ENCODE data around the gene TIMP2.
"Not testable (repeated sequence)": the region's sequence is repeated elsewhere in the genome, so short reads cannot be mapped to it uniquely, and the experiment has no call there.

TIMP2 gene

GRCh38 chr17:78925234-78925633 is at the start of gene TIMP2:
TIMP2 (minus strand) TSS chr17:78925387; CDS start chr17:78925088, 299 bp downstream.
- peak; percentile 91 for DNase-seq

- no peak for DNase-seq
Measured at GRCh38 chr17:78973792-78974520, 48.8 kb upstream of the TIMP2 start.

GRCh38 chr17:78973196-78973595 is 48.0 kb upstream of the TIMP2 start:
- DNase-seq: no peak

GRCh38 chr17:78972507-78973105 is 47.4 kb upstream of the TIMP2 start:
- no peak for DNase-seq

GRCh38 chr17:78971756-78972506 is 46.7 kb upstream of the TIMP2 start:
- no peak for DNase-seq

GRCh38 chr17:78970834-78971755 is 45.9 kb upstream of the TIMP2 start:
- peak; percentile 75 for DNase-seq

GRCh38 chr17:78969865-78970264 is 44.7 kb upstream of the TIMP2 start:
- DNase-seq: peak; percentile 56

- no peak for DNase-seq
Measured at GRCh38 chr17:78967782-78968362, 42.7 kb upstream of the TIMP2 start.

GRCh38 chr17:78966910-78967600 is 41.9 kb upstream of the TIMP2 start:
- DNase-seq: no peak

GRCh38 chr17:78966123-78966813 is 41.1 kb upstream of the TIMP2 start:
- DNase-seq: no peak

- DNase-seq: peak; percentile 65
Measured at GRCh38 chr17:78965491-78965924, 40.3 kb upstream of the TIMP2 start.

GRCh38 chr17:78963378-78963777 is 38.2 kb upstream of the TIMP2 start:
- no peak for DNase-seq

GRCh38 chr17:78962984-78963348 is 37.8 kb upstream of the TIMP2 start:
- DNase-seq: not testable (repeated sequence)

GRCh38 chr17:78962345-78962983 is 37.3 kb upstream of the TIMP2 start:
- DNase-seq: no peak

GRCh38 chr17:78961571-78961970 is 36.4 kb upstream of the TIMP2 start:
- no peak for DNase-seq

- DNase-seq: no peak
Measured at GRCh38 chr17:78960928-78961327, 35.7 kb upstream of the TIMP2 start.

- no peak for DNase-seq
Measured at GRCh38 chr17:78959803-78960202, 34.6 kb upstream of the TIMP2 start.

- DNase-seq: no peak
Measured at GRCh38 chr17:78958641-78959127, 33.5 kb upstream of the TIMP2 start.

GRCh38 chr17:78957128-78957527 is 31.9 kb upstream of the TIMP2 start:
- DNase-seq: no peak

GRCh38 chr17:78956254-78956653 is 31.1 kb upstream of the TIMP2 start:
- no peak for DNase-seq

Data from NCI-H1436 (cell line).